GM19438 (cell line): ENCODE data around the gene MAP3K20.

Source experiments
- ATAC-seq: cut with Tn5 transposase; IDR thresholded peaks from one replicate; pipeline ENCODE4 v1.9.1; 2021; ENCODE audit warnings: low read depth; ENCODE audit not compliant: unreplicated experiment

Gene MAP3K20

GRCh38 chr2:173221937-173222594 is 146.4 kb downstream of the MAP3K20 start:
- no peak for ATAC-seq

- no peak for ATAC-seq
Measured at GRCh38 chr2:173223871-173224270, 148.2 kb downstream of the MAP3K20 start.

GRCh38 chr2:173226899-173227698 is 151.5 kb downstream of the MAP3K20 start:
- no peak for ATAC-seq

GRCh38 chr2:173229086-173229485 is 153.4 kb downstream of the MAP3K20 start:
- no peak for ATAC-seq

- ATAC-seq: no peak
Measured at GRCh38 chr2:173230181-173230580, 154.5 kb downstream of the MAP3K20 start.

- ATAC-seq: no peak
Measured at GRCh38 chr2:173231042-173231441, 155.4 kb downstream of the MAP3K20 start.

GRCh38 chr2:173231465-173231864 is 155.8 kb downstream of the MAP3K20 start:
- no peak for ATAC-seq

- no peak for ATAC-seq
Measured at GRCh38 chr2:173232956-173233744, 157.5 kb downstream of the MAP3K20 start.

GRCh38 chr2:173235947-173236803 is 160.5 kb downstream of the MAP3K20 start:
- no peak for ATAC-seq

- ATAC-seq: no peak
Measured at GRCh38 chr2:173238385-173238784, 162.7 kb downstream of the MAP3K20 start.

GRCh38 chr2:173238831-173239230 is 163.2 kb downstream of the MAP3K20 start:
- ATAC-seq: no peak

GRCh38 chr2:173239644-173240043 is 164.0 kb downstream of the MAP3K20 start:
- ATAC-seq: no peak

GRCh38 chr2:173240083-173240482 is 164.4 kb downstream of the MAP3K20 start:
- no peak for ATAC-seq

- ATAC-seq: no peak
Measured at GRCh38 chr2:173241643-173242042, 166.0 kb downstream of the MAP3K20 start.

GRCh38 chr2:173247156-173247555 is 171.5 kb downstream of the MAP3K20 start:
- no peak for ATAC-seq

GRCh38 chr2:173248381-173248780 is 172.7 kb downstream of the MAP3K20 start:
- ATAC-seq: no peak

GRCh38 chr2:173249661-173250641 is 174.3 kb downstream of the MAP3K20 start:
- no peak for ATAC-seq

GRCh38 chr2:173251225-173251624 is 175.6 kb downstream of the MAP3K20 start:
- no peak for ATAC-seq

- ATAC-seq: no peak
Measured at GRCh38 chr2:173252581-173252980, 176.9 kb downstream of the MAP3K20 start.
